Stomach (tissue), 9 donors: ENCODE data around the gene NME4. TPM values are rescaled to one million over a fixed set of nuclear protein-coding genes. Genes with fewer than 3 reads are reported as not detected.

Experiments used
- DNase-seq, 2 donors: peaks; one replicate each; pipeline versions ENCODE4 v3.0.0 to v3.0.0-alpha.2; 2013 to 2019
- H3K27ac ChIP-seq, 5 donors: fragments of 200-600 bp in 4 of 5; sonication (generic) in 4 of 5; one replicate each; pipeline ENCODE4 v1.5.1; 2013 to 2019; ENCODE audit warnings: mild to moderate bottlenecking in 1 of 5, moderate library complexity in 1 of 5
- H3K27me3 ChIP-seq, 3 donors: fragments of 200-600 bp; sonication (generic); one replicate each; pipeline ENCODE4 v1.5.1; 2017 to 2019; ENCODE audit warnings: mixed run types in 1 of 3
- H3K36me3 ChIP-seq, 4 donors: fragments of 200-600 bp; sonication (generic); 1 replicate in 3 of 4; 2 replicates in 1 of 4; pipeline ENCODE4 v1.5.1; 2016 to 2019
- H3K4me1 ChIP-seq, 4 donors: fragments of 200-600 bp; sonication (generic); one replicate each; pipeline ENCODE4 v1.5.1; 2016 to 2019
- H3K4me3 ChIP-seq, 4 donors: fragments of 200-600 bp; sonication (generic) in 3 of 4; one replicate each; pipeline ENCODE4 v1.5.1; 2016 to 2019; ENCODE audit warnings: mild to moderate bottlenecking in 1 of 4
- H3K9me3 ChIP-seq, 4 donors: fragments of 200-600 bp; sonication (generic); one replicate each; pipeline ENCODE4 v1.5.1; 2016 to 2019
- EP300 ChIP-seq: sonication (generic); formaldehyde crosslinking; IDR thresholded peaks from one replicate; pipeline ENCODE4 v1.6.1; 2017; ENCODE audit warnings: antibody characterized with exemption
- POLR2A ChIP-seq, 4 donors: fragments of 450-650 bp; IDR thresholded peaks; one replicate each; pipeline ENCODE4 v1.6.1; 2016; ENCODE audit warnings: antibody characterized with exemption in 4 of 4, control low read depth in 2 of 4, mild to moderate bottlenecking in 1 of 4, moderate library complexity in 1 of 4
- POLR2AphosphoS5 ChIP-seq, 3 donors: sonication (generic); formaldehyde crosslinking; IDR thresholded peaks; one replicate each; pipeline ENCODE4 v1.6.1; 2016; ENCODE audit warnings: antibody characterized with exemption in 3 of 3
- WGBS, 5 donors: extraction: QIAGEN DNeasy Blood & Tissue Kit in 3 of 5; methylation state at CpG; one replicate each; pipeline versions ENCODE4 v1.1.5 to v1.1.7; 2013 to 2018; 5-methylcytosine and 5-hydroxymethylcytosine counted together
- intact Hi-C: fragments of 100-400 bp; cut with DNase I; formaldehyde crosslinking; loops from one replicate; pipeline ENCODE4 v1.15.1; 2023; ENCODE audit warnings: low total_unique reads
- polyA plus RNA-seq, 3 donors: library from polyadenylated mRNA; stranded (reverse); fragments of 200-250 nt; gene quantifications; one replicate each; pipeline ENCODE4 v1.2.3, GENCODE V29; 2013
- total RNA-seq, 5 donors: library from RNA; depleted of rRNA; stranded (reverse); fragments of >200 nt; gene quantifications; one replicate each; pipeline versions ENCODE4 v1.1.0 to v1.2.3, GENCODE V29; 2014 to 2016
- TF ChIP-seq, protein P1 (sequence below), 7 experiments: fragments of 450-650 bp in 4 of 7; fragments of 200-600 bp in 3 of 7; sonication (generic) in 3 of 7; IDR thresholded peaks; one replicate each; pipeline ENCODE4 v1.5.1; 2016 to 2019; ENCODE audit warnings: antibody characterized with exemption in 7 of 7, control low read depth in 2 of 7, mild to moderate bottlenecking in 1 of 7
- donor health status: healthy with polysubstance abuse.
- donor health status: Bipolar disorder and iron deficiency.
- donor health status: healthy.

NME4 gene
- total and polyA plus RNA-seq, 8 donors, result 23.3 to 187 (median 89.8) TPM

DNA sequence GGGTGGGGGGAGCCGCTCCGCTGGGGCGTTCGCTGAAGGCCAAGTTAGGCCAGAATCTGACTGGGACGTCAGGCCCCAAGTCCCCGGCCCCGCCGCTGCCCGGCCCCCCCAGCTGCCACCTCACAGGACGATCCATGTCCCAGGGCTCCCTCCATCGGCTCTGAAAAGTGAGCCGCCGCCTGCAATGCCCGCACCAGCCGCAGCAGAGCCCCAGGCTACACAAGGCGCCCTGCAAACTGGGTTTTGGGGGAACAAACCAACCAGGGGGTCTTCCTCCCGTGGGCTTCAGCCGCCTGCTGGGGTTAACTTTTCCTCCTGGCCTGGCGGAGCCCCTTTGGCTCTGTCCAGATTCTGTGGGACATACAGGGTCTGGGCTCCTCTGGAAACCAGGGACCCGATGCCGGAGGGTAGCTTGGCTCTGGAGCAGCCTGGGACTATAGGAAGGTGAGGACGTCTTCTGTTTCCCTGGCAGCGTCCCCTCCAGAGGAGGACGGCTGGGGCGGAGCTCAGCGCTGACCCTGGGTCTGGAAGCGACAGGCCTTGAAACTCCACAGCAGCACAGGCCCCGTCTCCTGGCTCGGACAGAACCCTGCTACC is 835 bp downstream of the NME4 start:
- H3K27me3 ChIP-seq, result no peaks in the 10 kb centered on the region
- peak overlapping the region; percentile 62 to 89 (median 76) for H3K4me3 ChIP-seq
- TF ChIP-seq, protein P1, sequence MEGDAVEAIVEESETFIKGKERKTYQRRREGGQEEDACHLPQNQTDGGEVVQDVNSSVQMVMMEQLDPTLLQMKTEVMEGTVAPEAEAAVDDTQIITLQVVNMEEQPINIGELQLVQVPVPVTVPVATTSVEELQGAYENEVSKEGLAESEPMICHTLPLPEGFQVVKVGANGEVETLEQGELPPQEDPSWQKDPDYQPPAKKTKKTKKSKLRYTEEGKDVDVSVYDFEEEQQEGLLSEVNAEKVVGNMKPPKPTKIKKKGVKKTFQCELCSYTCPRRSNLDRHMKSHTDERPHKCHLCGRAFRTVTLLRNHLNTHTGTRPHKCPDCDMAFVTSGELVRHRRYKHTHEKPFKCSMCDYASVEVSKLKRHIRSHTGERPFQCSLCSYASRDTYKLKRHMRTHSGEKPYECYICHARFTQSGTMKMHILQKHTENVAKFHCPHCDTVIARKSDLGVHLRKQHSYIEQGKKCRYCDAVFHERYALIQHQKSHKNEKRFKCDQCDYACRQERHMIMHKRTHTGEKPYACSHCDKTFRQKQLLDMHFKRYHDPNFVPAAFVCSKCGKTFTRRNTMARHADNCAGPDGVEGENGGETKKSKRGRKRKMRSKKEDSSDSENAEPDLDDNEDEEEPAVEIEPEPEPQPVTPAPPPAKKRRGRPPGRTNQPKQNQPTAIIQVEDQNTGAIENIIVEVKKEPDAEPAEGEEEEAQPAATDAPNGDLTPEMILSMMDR (IDR thresholded peaks at IDR 0.05), result peak in 5 of 7 experiments; percentile 39 to 59 (median 50)
- TF ChIP-seq POLR2A (IDR thresholded peaks at IDR 0.05) (no peak), POLR2AphosphoS5 (IDR thresholded peaks at IDR 0.05) (no peak)
- peaks cover 24 to 54% (median 46%) of the 10 kb centered on the region in 4 donors for H3K4me1 ChIP-seq
- 16 to 36% (median 28%) methylated on average over 11 to 29 of the region's 29 CpGs for WGBS, 5 donors
- peak; percentile 82 to 93 for DNase-seq
- H3K9me3 ChIP-seq, result no peaks in the 10 kb centered on the region
- peaks cover 0 to 15% (median 8%) of the 10 kb centered on the region in 4 donors for H3K36me3 ChIP-seq
- H3K27ac ChIP-seq, result peak overlapping the region; percentile 49 to 90 (median 77)
- intact Hi-C loops, result no loop called here

DNA sequence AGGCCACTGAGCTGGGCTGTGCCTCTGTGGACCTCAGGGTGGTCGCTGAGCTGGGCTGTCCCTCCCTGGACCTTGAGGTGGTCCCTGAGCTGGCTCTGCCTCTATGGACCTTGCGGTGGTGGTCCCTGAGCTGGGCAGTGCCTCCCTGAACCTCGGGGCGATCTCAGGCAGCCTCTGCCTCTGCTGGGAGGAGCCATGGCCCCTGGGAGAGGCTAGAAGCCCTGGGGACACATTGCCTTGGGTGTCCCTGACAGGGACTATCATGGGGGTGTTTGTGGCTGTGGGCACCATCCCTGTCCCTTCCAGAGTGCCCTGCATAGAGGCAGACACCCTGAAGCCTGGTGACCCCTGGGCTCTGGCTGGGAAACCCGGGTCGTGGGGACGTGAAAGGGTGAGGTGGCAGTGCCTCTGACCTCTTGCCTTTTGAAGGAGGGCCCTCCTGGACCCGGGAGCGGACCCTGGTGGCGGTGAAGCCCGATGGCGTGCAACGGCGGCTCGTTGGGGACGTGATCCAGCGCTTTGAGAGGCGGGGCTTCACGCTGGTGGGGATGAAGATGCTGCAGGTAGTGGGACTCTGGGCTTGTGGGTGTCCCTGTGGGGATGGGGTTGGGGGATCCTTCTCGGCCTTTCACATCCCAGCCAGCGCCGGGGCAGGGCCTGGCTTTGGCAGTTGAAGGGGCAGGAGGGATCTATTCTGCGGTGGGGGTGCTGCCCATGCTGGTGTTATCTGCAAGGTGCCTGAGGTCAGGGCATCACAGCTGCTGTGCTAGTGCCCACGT is 1.8 kb downstream of the NME4 start:
- intact Hi-C loops, result no loop called here
- no peaks in the 10 kb centered on the region for H3K9me3 ChIP-seq
- no peak for DNase-seq
- no peaks in the 10 kb centered on the region for H3K27me3 ChIP-seq
- 75 to 81% (median 80%) methylated on average over 18 to 24 of the region's 24 CpGs for WGBS, 5 donors
- no peak overlapping the region for H3K4me3 ChIP-seq
- TF ChIP-seq POLR2A (IDR thresholded peaks at IDR 0.05), result no peak
- TF ChIP-seq, protein P1 (IDR thresholded peaks at IDR 0.05), result no peak
- no peak for TF ChIP-seq POLR2AphosphoS5 (IDR thresholded peaks at IDR 0.05)
- no peak for TF ChIP-seq EP300
- peak overlapping the region in 4 of 5 donors; percentile 72 to 90 (median 82) for H3K27ac ChIP-seq
- H3K36me3 ChIP-seq, result peaks cover 0 to 15% (median 8%) of the 10 kb centered on the region in 4 donors
- peaks cover 24 to 61% (median 47%) of the 10 kb centered on the region in 4 donors for H3K4me1 ChIP-seq

DNA sequence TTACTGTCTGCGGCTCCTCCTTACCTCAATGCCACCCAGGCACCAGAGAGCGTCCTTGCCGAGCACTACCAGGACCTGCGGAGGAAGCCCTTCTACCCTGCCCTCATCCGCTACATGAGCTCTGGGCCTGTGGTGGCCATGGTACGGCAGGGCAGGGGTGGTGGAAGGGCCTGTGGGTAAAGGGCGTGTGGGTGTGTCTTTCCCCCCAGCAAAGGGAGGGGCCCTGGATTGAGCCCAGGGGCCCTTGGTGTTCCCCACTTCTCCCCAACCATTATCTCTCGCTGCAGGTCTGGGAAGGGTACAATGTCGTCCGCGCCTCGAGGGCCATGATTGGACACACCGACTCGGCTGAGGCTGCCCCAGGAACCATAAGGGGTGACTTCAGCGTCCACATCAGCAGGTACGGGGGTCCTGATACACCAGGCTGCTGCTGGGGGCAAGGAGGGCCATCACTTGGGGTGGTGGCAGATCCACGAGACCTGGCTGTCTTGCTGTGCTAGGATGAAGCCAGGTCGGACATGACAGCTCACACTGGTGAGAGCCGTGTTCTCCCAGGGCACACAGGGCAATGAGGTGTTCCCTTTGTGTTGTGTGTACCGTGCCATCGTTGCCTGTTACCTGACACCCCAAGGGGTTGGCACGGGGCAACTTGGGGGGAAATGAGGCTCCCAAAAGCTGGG is 2.5 kb downstream of the NME4 start:
- H3K27ac ChIP-seq, result peak overlapping the region in 3 of 5 donors; percentile 20 to 96 (median 90)
- no peaks in the 10 kb centered on the region for H3K27me3 ChIP-seq
- H3K4me1 ChIP-seq, result peaks cover 24 to 61% (median 47%) of the 10 kb centered on the region in 4 donors
- peaks cover 0 to 15% (median 8%) of the 10 kb centered on the region in 4 donors for H3K36me3 ChIP-seq
- intact Hi-C loops, result no loop called here
- no peaks in the 10 kb centered on the region for H3K9me3 ChIP-seq
- DNase-seq, result no peak
- WGBS, 5 donors, result 74 to 82% (median 76%) methylated on average over 6 to 22 of the region's 22 CpGs
- TF ChIP-seq POLR2AphosphoS5 (IDR thresholded peaks at IDR 0.05), result no peak
- no peak for TF ChIP-seq EP300
- no peak for TF ChIP-seq POLR2A (IDR thresholded peaks at IDR 0.05)
- TF ChIP-seq, protein P1 (IDR thresholded peaks at IDR 0.05), result no peak
- no peak overlapping the region for H3K4me3 ChIP-seq

DNA sequence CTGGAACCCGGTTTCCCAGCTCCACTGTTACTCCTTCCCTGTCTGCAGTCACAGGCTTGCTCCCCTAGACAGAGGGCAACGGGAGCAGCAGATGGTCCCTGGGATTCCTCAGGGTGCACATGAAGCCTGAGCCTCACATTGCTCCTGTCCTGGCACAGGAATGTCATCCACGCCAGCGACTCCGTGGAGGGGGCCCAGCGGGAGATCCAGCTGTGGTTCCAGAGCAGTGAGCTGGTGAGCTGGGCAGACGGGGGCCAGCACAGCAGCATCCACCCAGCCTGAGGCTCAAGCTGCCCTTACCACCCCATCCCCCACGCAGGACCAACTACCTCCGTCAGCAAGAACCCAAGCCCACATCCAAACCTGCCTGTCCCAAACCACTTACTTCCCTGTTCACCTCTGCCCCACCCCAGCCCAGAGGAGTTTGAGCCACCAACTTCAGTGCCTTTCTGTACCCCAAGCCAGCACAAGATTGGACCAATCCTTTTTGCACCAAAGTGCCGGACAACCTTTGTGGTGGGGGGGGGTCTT is 3.1 kb downstream of the NME4 start:
- 63 to 74% (median 72%) methylated on average over 8 to 10 of the region's 10 CpGs for WGBS, 5 donors
- H3K9me3 ChIP-seq, result no peaks in the 10 kb centered on the region
- H3K27ac ChIP-seq, result peak overlapping the region; percentile 24 to 96 (median 95)
- H3K4me3 ChIP-seq, result peak overlapping the region in 3 of 4 donors; percentile 67 to 83 (median 69)
- TF ChIP-seq POLR2AphosphoS5 (IDR thresholded peaks at IDR 0.05) (no peak), POLR2A (IDR thresholded peaks at IDR 0.05) (no peak), EP300 (no peak)
- TF ChIP-seq, protein P1 (IDR thresholded peaks at IDR 0.05), result no peak
- no peak for DNase-seq
- H3K4me1 ChIP-seq, result peaks cover 24 to 61% (median 47%) of the 10 kb centered on the region in 4 donors
- peaks cover 0 to 15% (median 8%) of the 10 kb centered on the region in 4 donors for H3K36me3 ChIP-seq
- intact Hi-C loops, result no loop called here
- no peaks in the 10 kb centered on the region for H3K27me3 ChIP-seq
